Ascending aorta (tissue), 2 donors: ENCODE data around the gene MAP7. TPM values are rescaled to one million over a fixed set of nuclear protein-coding genes. Genes with fewer than 3 reads are reported as not detected.
"Not testable (repeated sequence)": the region's sequence is repeated elsewhere in the genome, so short reads cannot be mapped to it uniquely, and the experiment has no call there.

ENCODE experiments used
- DNase-seq, 2 donors: peaks; one replicate each; pipeline ENCODE4 v3.0.0-alpha.2; 2019; ENCODE audit warnings: low spot score in 2 of 2
- H3K27ac ChIP-seq, 2 donors: fragments of 200-600 bp; sonication (generic); one replicate each; pipeline ENCODE4 v1.5.1; 2016 to 2017; ENCODE audit warnings: mild to moderate bottlenecking in 1 of 2
- H3K27me3 ChIP-seq: fragments of 200-600 bp; sonication (generic); one replicate; pipeline ENCODE4 v1.5.1; 2017
- H3K36me3 ChIP-seq, 2 donors: fragments of 200-600 bp; sonication (generic); one replicate each; pipeline ENCODE4 v1.5.1; 2016
- H3K4me1 ChIP-seq, 2 donors: fragments of 200-600 bp; sonication (generic); one replicate each; pipeline ENCODE4 v1.5.1; 2016 to 2017; ENCODE audit warnings: mild to moderate bottlenecking in 1 of 2
- H3K4me3 ChIP-seq, 2 donors: fragments of 200-600 bp; sonication (generic); one replicate each; pipeline ENCODE4 v1.5.1; 2016 to 2017; ENCODE audit warnings: mild to moderate bottlenecking in 1 of 2
- H3K9me3 ChIP-seq, 2 donors: fragments of 200-600 bp; sonication (generic); one replicate each; pipeline ENCODE4 v1.5.1; 2016
- CTCF ChIP-seq, 3 experiments: fragments of 200-600 bp in 2 of 3; fragments of 450-650 bp in 1 of 3; sonication (generic) in 2 of 3; IDR thresholded peaks; one replicate each; pipeline ENCODE4 v1.5.1; 2016 to 2019; ENCODE audit warnings: antibody characterized with exemption in 3 of 3, mild to moderate bottlenecking in 1 of 3, moderate library complexity in 1 of 3
- intact Hi-C: fragments of 100-400 bp; cut with DNase I; formaldehyde crosslinking; loops from one replicate; pipeline ENCODE4 v1.15.1; 2023
- total RNA-seq: library from RNA; depleted of rRNA; stranded (reverse); fragments of >200 nt; gene quantifications from one replicate; pipeline ENCODE4 v1.1.0, GENCODE V29; 2016

Gene MAP7
- total RNA-seq, 1 donor from 2014 or later = not detected

GRCh38 chr6:136378888-136379287 lies 171.3 kb downstream of the MAP7 start:
- H3K4me1 ChIP-seq = no peaks in the 10 kb centered on the region
- H3K9me3 ChIP-seq = no peaks in the 10 kb centered on the region
- H3K4me3 ChIP-seq = no peak overlapping the region
- no peaks in the 10 kb centered on the region for H3K27me3 ChIP-seq
- intact Hi-C loops = no loop called here
- DNase-seq = no peak
- H3K27ac ChIP-seq = no peak overlapping the region
- no peaks in the 10 kb centered on the region for H3K36me3 ChIP-seq
- TF ChIP-seq CTCF (IDR thresholded peaks at IDR 0.05) = no peak

- H3K27ac ChIP-seq, H3K36me3 ChIP-seq, H3K27me3 ChIP-seq, H3K9me3 ChIP-seq, H3K4me1 ChIP-seq, H3K4me3 ChIP-seq, DNase-seq, intact Hi-C loops: not testable (repeated sequence)
Measured at GRCh38 chr6:136375836-136376235, 174.4 kb downstream of the MAP7 start.

- no peak overlapping the region for H3K27ac ChIP-seq
- H3K4me3 ChIP-seq = no peak overlapping the region
- no peaks in the 10 kb centered on the region for H3K27me3 ChIP-seq
- no peaks in the 10 kb centered on the region for H3K9me3 ChIP-seq
- no peak for TF ChIP-seq CTCF (IDR thresholded peaks at IDR 0.05)
- intact Hi-C loops = no loop called here
- DNase-seq = no peak
- no peaks in the 10 kb centered on the region for H3K36me3 ChIP-seq
- H3K4me1 ChIP-seq = no peaks in the 10 kb centered on the region
Measured at GRCh38 chr6:136371959-136372358, 178.3 kb downstream of the MAP7 start.

GRCh38 chr6:136370988-136371728 lies 179.1 kb downstream of the MAP7 start:
- no peak for TF ChIP-seq CTCF (IDR thresholded peaks at IDR 0.05)
- Histone ChIP-seq H3K4me1 (peaks cover 0 to under 1% of the 10 kb centered on the region in 2 donors), H3K27ac (no peak overlapping the region), H3K4me3 (no peak overlapping the region), H3K36me3 (no peaks in the 10 kb centered on the region), H3K9me3 (no peaks in the 10 kb centered on the region), H3K27me3 (no peaks in the 10 kb centered on the region)
- DNase-seq = no peak
- intact Hi-C loops = no loop called here

GRCh38 chr6:136365776-136366354 lies 184.4 kb downstream of the MAP7 start:
- intact Hi-C loops = no loop called here
- Histone ChIP-seq H3K9me3 (no peaks in the 10 kb centered on the region), H3K36me3 (peaks cover 2 to 4% of the 10 kb centered on the region in 2 donors), H3K27ac (no peak overlapping the region), H3K4me1 (peaks cover 0 to 2% of the 10 kb centered on the region in 2 donors), H3K27me3 (no peaks in the 10 kb centered on the region), H3K4me3 (no peak overlapping the region)
- no peak for TF ChIP-seq CTCF (IDR thresholded peaks at IDR 0.05)
- peak; percentile 18 to 70 for DNase-seq
